GM21528 (cell line): ENCODE results near the gene TSPAN18.

Experiments used
- ATAC-seq: cut with Tn5 transposase; IDR thresholded peaks from one replicate; pipeline ENCODE4 v1.9.1; 2021; ENCODE audit warnings: mild to moderate bottlenecking, moderate library complexity; ENCODE audit not compliant: unreplicated experiment, low FRiP score

The TSPAN18 gene

DNA sequence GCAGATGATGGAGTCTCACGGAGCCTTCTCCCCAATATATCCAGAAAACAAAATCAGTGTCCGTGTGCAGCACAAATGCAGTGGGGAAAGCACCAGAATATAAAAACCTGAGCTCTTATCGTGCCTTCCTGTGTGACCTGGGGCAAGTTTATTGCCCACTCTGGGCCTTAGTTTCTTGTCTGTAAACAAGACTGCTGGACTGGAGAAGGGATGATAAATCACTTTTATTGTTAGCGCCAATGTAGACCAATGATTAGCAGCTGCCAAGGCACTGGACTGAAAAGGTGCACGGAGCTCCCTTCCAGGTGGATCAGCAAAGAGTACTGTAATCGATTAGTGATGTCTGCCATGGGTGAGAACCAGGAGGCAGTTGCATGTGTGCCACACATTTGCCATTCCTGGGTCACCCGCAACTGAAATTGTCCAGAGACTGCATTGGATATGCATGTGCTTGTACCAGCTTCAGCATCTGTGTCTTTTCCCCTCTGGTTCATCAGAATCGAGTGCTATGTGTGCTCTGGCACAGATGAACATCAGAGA is 89.2 kb downstream of the TSPAN18 start:
- ATAC-seq: no peak

DNA sequence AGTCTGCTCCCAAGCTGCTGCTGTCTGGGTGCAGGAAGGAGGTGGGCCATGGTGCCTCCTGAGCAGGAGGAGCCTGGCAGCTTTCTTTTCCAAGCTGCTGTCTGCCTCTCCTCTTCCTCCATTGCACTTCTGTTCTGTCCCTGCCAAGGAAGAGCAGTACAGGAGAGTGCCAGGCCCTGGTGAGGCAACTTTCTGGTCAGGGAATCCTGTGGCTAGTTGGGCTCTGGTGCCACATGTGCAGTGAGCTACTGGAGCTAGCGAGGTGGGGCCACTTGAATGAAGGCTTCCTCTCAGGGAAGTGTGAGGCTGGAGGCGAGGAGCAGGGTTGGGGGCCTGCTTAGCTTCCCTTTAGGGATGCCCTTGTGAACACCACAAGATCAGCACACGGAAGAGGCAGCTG is 90.0 kb downstream of the TSPAN18 start:
- no peak for ATAC-seq

DNA sequence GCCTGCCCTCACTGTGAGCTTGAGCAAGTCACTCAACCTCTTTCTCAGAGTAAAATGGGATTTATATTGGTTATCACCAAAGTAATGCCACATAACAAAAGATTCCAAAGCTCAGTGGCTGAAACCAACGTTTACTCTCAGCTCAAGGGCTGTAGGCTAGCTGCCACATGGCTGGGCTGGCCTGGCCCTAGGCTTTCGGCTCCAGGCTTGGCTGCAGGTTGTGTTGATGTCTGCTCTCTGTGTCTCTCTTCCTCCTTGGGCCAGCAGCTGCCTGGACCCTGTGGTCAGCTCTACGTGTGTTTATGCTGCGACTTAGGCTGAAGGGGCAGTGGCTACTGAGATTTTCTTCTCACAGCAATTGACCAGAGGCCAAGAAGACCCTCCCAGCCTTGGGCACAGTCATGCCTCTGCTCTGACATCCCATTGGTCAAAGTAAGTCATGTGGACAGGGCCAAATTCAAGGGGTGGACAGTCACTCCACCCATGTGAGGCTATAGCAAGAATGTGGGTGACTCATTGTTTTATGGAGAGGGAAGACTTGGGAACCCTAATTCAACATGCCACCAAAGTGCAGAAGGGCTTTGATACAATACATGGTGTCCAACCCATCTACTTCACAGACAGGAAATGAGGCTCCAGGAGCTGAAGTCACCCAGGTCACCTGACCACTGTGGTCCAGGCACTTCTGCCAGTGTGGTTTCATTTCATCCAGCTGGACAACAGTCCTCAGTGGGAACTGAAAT is 90.6 kb downstream of the TSPAN18 start:
- ATAC-seq: no peak

DNA sequence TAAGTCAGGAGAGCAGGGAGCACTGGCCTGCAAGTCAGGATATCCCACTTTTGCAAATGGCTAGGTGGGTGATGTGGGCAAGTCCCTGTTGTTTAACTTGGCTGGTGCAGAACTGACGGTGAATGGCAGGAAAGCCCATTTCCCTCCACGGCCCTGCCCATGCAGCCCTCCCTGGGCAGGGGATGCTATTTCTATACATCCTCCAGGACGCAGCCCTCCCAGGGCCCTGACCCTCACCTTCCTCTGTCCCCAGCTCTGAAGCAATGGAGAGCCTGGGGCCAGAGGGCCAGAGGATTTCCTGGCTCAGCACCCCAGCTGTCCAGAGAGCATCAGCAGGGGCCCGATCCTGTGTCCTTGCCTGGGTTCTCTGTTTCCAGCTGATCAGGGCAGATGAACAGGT is 91.3 kb downstream of the TSPAN18 start:
- ATAC-seq: no peak

DNA sequence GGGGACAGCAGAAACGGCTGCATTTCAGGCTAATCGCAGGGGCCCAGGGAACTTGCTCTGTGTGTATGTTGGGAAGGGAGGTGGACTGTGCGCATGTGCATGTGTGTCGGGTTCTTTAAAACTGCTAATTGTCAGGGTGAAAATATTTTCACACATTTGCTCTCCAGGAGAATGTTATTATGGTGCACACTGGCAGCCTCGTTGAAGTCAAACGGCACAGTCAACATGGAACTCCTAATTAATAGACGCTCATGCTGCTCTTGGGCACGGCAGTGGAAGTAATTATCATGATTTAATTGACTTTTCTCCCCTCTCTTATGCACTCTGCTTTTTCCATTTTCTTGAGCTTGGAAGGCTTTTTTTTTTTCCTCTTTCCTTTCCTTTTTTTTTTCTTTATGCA is 92.6 kb downstream of the TSPAN18 start:
- ATAC-seq: no peak

DNA sequence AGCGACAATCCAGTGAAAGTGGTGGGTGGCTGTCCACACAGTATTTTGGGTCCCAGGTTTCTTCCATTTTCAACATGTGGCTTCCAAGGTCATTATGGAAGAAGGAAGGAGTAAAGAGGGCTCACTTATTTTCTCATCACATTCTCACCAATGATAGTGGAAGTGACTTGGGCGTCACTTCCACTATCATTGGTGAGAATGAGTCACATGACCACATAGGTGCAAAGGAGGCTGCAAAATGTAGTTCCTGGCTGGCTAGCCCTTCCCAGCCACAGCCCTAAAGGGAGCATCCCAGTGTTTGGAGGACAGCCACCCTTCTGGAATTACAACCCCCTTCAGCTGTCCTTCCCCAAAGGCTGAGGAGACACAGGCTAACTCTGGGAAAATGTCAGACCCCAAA is 95.6 kb downstream of the TSPAN18 start:
- no peak for ATAC-seq

DNA sequence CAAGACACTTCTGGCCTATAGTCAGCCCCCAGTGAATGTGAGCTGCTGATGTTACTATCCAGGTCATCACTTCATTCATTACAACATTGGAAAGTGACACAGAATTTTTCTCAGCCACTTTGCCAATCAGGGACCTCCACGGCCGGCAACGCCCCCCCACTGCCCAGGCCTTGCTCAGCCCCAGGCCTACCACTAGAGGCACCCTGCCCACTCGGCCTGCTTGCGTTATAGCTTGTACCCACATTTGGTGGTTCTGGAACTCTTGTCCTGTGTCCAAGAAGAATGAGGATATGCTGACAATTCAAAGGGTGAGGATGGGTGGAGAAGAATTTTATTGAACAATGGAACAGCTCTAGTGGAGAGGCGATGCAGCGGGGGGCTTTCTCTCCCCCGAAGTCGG is 96.2 kb downstream of the TSPAN18 start:
- ATAC-seq: no peak

DNA sequence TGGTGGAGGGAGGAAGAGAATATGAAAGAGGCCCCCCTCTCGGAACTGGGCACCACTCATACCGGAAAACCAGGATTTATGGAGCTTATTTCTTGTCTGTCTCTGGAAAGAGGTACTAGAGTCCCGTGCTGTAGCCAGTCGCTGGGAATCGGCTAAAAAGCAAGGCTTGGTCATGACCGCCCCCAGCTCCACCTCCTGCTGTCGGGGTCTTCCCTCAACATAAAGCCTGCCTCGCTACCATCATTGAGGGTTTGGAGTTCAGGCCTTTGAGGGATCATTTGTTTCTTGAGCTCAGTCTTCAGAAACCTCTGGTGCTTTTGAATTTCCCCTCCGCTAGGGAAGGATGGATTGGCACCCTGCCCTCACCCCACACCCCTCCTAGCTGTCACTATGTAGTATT is 97.1 kb downstream of the TSPAN18 start:
- no peak for ATAC-seq

DNA sequence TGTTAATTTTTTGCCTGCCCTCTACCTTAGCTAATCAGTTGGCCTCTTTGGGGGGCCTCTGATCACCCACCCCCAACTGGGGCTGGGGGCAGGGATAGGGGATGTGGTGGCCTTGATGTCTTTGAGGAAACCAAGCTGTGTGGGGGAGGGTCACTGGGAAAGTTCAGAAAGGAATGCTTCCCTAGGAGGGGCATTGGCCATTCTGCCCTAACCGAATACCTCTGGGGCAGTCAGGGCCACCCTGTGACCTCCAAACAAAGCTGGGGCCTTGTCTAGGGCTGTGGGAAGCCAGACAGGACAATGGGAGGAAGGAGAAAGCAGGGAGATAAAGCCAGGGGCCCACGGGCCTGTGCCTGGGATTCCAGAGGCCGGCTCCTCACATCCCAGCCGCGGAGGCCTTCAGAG is 97.5 kb downstream of the TSPAN18 start:
- no peak for ATAC-seq

DNA sequence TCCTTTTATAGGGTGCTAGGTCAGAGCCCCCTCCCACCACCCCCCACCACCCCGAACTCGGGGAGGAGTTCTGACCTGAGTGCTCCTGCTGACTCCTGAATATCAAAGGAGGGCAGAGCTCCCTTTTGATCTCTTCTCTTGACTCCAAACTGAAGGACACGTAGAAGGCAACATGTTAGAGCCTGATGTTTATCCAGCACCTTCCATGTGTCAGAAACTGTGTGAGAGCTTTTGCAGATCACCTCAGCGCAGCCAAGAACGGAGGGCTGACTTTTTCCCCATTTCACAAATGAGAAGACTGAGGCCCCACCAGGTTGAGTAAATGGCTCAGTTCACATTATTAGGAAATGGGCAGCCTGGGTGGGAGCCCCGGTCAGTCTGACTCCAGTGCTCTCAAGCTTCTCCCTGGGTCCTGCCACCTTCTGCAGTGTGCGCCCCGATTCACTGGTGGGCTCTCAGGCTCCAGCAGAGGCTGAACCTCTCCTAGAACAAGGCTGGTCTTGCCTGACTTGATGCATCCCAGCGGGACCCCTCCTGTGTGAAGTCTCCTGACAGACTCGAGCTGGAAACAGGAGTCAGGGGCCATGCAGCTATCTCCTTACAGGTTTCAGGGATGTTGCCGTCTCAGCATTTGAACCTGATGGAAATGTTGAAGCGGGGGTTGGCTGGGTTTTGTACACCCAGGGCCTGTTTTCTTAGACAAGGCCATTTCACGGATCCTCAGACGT is 98.5 kb downstream of the TSPAN18 start:
- no peak for ATAC-seq

DNA sequence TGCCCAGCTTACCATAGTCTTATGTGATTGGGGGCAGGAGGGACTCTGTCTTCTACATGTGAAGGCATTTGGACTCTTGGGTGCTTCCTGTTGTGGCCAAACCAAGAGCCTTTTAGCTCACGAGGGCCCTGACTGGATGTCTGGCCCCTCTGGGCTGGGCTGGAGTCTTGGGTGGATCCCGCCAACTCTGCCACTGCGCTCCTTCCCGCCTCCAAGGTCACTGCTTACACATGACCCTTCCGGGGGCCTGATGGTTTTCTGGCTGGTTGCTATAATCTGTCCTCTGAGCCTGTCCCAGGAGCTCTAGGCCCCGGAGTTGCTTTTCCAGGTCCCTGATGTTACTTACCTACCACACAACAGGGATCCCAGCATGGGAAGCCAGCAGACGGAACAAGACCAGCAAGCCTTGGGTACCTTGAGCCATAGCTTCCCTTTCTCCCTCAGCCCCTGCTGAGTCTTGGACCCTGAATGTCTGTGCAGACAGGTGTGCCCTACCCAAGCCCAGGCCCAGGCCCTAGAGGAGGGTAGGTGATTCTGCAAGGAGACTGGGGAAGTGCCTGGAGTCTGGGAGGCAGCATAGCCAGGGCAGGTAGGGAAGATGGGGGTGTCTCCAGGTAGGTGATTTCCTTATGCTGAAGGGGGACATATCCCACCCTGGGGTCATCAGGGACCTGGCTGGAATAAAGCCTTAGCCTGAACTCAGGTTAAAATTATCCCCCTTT is 100.3 kb downstream of the TSPAN18 start:
- no peak for ATAC-seq

DNA sequence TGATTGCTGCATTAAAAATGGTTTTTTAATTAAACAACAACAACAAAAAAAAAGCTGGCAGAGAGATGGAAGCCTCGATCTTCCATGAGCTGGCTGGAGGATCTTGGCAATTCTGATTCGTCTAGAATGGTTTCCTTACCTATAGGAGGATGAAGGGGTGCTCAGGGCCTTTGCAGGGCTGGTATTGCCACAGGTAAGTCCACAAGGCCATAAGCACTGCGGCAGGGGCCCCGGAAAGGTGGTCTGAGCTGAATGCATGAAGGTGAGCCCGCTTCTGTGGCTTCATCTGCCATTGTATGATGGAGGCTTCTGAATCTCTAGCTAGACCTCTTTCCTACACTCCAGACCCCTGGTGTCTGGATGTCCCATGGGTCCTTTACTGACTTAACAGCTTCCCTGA is 101.5 kb downstream of the TSPAN18 start:
- no peak for ATAC-seq

DNA sequence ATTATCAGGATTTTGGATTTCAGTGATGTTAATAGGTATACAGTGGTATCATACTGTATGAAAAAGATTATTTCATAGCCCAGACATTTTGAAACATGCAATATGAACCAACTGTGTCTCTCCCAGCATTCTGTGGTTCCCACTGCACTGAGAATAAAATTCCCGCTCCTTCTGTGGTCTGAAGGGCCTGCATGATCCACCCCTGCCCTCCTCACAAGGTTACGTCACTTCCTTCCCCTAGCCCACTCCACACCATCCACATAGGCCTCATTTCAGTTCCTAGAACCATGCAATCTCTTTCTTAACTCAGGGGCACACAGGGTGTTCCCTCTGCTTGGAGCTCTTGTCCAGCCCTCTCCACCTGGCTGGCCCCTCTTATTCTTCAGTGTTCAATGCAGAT is 103.1 kb downstream of the TSPAN18 start:
- ATAC-seq: no peak

DNA sequence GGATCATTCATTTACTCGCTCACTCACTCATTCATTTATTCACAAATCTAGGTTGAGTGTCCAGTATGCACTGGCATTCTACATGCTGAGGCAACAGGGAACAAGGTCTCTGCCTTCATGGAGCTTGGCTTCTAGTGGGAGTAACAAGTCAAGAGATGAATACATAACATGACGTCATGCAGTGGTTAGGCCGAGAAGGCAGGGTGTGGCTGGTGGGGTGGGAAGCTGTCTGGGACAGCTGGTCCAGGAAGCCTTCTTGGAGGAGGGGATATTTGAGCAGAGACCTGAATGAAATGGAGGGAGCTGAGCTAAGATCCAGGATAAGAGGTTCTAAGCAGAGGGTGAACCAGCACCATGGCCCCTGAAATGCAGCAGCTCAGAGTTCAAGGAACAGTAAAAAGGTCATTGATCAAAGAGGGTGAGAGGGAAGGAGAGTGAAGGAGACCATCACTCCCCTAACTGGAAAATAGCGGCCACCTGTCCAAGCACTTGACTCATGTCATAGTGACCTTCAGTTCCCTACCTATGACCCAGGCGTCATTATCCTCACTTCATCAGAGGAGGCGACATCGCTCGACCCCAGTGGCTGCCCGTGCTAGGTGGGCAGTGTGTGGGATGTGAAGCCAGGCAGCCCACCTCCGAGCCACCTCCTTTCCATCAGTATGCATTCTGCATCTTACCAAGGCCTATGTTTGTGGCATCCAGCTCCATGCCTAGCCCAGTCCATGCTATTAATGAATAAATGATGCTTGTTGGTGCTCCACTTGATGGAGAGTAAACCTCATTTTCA is 105.0 kb downstream of the TSPAN18 start:
- ATAC-seq: no peak

DNA sequence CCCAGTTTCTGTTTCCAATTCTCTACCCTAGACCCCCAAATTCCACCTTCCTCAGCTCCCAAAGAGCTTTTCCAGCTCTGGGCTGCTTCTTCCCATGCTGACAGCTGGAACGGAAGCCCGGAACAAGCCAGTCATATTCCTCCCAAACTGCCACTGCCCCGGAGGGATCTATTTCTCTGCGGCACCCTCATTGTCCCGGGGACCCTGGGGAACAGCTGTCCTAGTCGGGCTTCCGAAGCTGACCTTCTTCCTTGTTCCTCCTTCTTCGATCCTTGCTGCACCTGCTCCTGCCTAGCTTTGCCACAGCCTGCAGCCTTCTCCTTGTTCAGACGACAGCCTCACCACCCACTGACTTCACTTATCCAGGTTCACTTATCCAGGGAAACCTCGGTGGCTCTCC is 105.7 kb downstream of the TSPAN18 start:
- ATAC-seq: no peak

DNA sequence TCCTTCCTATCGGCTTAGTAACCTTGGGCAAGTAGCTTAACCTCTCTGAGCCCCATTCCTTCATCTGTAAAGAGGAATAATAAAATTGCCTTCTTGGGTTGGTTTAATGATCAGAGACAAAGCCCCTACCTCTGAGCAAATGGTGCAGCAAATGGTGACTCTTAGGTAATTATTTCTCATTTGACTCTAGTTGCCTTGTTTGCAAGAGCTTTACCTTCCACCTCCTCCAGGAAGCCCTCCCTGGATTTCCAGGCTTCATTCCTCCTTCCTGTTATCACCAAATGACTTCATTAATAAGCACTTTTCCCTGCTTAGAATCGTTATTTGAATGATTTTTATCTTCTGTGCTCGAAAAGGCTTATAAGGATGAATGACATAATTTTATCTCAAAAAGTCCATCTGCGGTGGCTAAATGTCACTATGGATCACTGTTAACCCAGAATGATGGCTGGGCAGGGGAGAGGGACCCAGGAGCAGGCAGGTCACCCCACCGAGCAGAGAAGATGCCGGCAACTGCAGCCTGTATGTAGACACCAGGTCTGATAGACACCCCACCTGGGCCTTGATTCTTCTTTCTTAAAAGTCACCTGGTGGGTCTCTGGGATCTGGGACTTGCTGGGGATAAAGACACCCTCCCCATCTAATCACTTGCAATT is 106.6 kb downstream of the TSPAN18 start:
- ATAC-seq: no peak

DNA sequence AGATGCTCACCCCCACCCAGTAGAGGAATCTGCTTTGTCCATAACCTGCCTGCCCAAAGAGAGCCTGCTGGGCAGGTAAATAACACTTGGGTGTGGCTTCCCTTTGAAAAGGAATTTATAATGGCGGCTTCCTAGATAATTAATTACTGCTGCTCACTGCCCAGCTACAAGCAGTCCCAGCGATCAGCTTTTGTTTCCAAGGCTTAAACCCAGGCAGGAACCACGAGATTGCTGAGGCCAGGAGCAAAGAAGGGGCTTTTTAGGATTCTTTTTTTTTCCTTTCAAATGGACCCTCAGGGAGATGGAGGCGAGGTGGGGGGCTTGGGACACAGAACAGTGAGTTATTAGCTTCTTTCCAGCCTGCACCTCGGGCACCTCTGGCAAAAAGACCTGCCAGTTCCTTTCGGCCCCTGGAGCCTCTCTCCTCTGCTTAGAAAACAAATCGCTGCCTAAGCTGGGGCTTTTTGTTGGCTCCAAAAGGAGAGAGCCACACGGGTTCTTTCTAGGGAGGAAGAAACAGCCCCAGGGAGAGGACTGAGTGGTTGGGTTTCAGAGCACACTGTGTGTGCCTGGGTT is 107.2 kb downstream of the TSPAN18 start:
- no peak for ATAC-seq

DNA sequence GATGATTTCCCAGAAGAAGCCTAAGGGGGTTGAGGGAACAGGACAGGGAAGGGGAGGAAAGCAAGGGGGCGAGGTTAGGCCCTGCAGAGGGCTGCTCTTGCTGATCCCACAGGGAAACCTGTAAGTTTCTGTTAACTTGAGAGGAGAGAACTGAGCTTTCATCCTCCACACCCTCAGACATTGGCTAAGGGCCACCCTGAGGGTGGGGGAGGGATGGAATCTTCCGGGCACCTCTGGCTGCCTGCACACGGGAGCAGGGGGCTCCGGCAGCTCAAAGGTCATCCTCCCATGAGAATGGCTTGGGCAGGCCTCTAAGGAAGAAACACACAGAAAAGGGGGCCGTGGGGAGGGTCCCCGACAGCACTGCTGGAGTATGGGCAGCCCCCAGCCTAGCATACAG is 108.1 kb downstream of the TSPAN18 start:
- ATAC-seq: no peak

DNA sequence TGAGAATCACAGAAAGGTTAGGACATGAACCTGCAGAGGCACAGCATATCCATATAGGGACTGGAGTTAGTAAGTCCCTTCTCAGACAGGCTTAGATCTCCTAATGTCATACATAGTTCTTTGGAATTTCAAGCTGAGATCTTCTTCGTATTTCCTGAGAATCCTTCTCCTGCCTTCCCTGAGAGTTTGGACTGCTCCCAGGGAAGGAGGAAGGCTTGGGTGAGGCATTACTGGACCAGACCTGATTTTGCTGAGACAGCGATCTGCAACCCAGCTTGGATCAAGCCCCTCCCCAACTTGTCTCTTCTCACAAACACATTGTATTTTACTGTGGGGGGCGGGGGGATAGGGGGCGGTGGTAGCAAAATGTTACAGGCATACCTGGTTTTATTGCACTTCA is 108.5 kb downstream of the TSPAN18 start:
- no peak for ATAC-seq

DNA sequence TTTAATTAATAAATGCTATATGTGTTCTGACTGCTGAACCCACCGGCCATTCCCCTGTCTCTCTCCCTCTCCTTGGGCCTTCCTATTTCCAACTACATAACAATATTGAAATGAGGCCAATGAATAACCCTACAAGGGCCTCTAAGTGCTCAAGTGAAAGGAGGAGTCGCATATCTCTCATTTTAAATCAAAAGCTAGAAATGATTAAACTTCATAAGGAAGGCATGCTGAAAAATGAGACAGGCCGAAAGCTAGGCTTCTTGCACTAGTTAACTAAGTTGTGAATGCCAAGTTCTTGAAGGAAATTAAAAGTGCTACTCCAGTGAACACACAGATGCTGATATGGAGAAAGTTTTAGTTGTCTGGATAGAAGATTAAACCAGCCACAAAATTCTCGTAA is 109.2 kb downstream of the TSPAN18 start:
- no peak for ATAC-seq
